Measurements from ENCODE around the gene UBXN2A. TPM values are rescaled to one million over a fixed set of nuclear protein-coding genes. Genes with fewer than 3 reads are reported as not detected.

UBXN2A gene
- total RNA-seq, 1 donor: 10.9 TPM

GRCh38 chr2:24022975-24023575 lies 82.8 kb downstream of the UBXN2A start:
- no peak overlapping the region for H3K4me2 ChIP-seq (ENCODE audit: insufficient read depth, low read length)
- no peak for TF ChIP-seq CTCF (IDR thresholded peaks at IDR 0.05; ENCODE audit: extremely low read depth, low read depth, low read length)
- no peaks in the 10 kb centered on the region for H3K4me1 ChIP-seq (ENCODE audit: insufficient read depth, low read length)
- DNase-seq (ENCODE audit: insufficient read length, low spot score, missing footprints): no peak
- H3K9me3 ChIP-seq (ENCODE audit: low read depth, low read length): no peaks in the 10 kb centered on the region
- H4K20me1 ChIP-seq (ENCODE audit: insufficient read depth, low read length): no peaks in the 10 kb centered on the region
- H3K27me3 ChIP-seq (ENCODE audit: insufficient read depth, low read length): no peaks in the 10 kb centered on the region
- H2AFZ ChIP-seq (ENCODE audit: low read length): no peak overlapping the region
- H3K4me3 ChIP-seq (ENCODE audit: insufficient read depth, low read length): no peak overlapping the region
- no peak overlapping the region for H3K27ac ChIP-seq (ENCODE audit: low read depth, low read length)
- H3K79me2 ChIP-seq (ENCODE audit: insufficient read depth, low read length): no peaks in the 10 kb centered on the region
- H3K36me3 ChIP-seq (ENCODE audit: insufficient read depth, low read length): peaks cover 10% of the 10 kb centered on the region

DNA sequence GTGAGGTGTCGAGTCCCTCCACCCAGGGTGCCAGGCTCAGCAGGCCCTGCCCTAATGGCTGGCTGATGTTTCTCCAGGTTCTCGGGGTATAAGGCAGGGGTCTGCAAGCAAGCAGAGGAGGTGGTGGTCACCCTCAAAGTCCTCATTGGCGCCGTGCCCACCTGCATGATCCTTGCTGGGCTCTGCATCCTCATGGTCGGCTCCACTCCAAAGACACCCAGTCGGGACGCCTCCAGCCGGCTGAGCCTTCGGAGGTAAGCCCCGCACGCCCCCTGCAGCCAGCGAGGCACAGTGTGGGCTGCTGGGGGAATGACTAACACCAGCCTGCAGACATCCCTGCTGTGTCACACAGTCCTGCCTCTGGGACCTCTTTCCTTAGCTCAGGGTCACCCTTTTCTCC lies 83.8 kb downstream of the UBXN2A start:
- DNase-seq (ENCODE audit: insufficient read length, low spot score, missing footprints): peak; percentile 94
- Histone ChIP-seq H3K27me3 (ENCODE audit: insufficient read depth, low read length) (no peaks in the 10 kb centered on the region), H3K36me3 (ENCODE audit: insufficient read depth, low read length) (peaks cover 10% of the 10 kb centered on the region), H3K27ac (ENCODE audit: low read depth, low read length) (no peak overlapping the region), H3K4me3 (ENCODE audit: insufficient read depth, low read length) (no peak overlapping the region), H4K20me1 (ENCODE audit: insufficient read depth, low read length) (no peaks in the 10 kb centered on the region), H3K9me3 (ENCODE audit: low read depth, low read length) (no peaks in the 10 kb centered on the region), H3K79me2 (ENCODE audit: insufficient read depth, low read length) (no peaks in the 10 kb centered on the region), H2AFZ (ENCODE audit: low read length) (no peak overlapping the region), H3K4me1 (ENCODE audit: insufficient read depth, low read length) (no peaks in the 10 kb centered on the region), H3K4me2 (ENCODE audit: insufficient read depth, low read length) (no peak overlapping the region)
- TF ChIP-seq CTCF (IDR thresholded peaks at IDR 0.05; ENCODE audit: extremely low read depth, low read depth, low read length): peak; percentile 61

DNA sequence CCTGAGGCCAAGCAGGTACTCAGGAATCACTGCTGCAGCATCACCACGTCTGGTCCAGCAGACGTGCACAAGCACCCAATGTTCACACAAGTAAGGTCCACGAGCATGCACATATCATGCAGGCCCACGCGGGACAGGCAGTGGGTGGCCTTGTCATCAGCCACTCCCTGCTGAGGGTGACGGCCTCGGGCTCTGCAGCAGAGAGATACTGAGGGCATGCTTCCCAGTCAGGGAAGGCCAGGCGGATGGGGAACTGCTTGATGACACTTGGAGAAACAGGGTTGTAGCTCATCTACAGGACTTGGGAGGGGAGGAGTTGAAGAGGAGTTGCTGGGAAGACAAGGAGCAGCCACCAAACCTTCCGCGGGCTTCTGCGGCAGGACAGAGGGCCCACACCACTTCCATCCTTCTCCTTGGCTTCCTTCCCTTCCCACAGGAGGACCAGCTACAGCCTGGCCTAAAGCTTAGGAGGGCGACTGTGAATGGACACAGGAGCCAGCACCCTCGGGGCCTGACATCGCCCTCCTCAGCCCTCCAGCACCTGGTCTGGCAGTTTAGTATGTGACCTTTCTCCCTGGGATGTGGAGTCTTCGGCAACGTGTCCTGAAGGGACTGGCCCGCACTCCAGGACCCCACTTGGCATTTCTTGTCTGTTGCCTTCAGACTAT lies 84.9 kb downstream of the UBXN2A start:
- H3K79me2 ChIP-seq (ENCODE audit: insufficient read depth, low read length): peaks cover 2% of the 10 kb centered on the region
- no peaks in the 10 kb centered on the region for H3K27me3 ChIP-seq (ENCODE audit: insufficient read depth, low read length)
- TF ChIP-seq CTCF (IDR thresholded peaks at IDR 0.05; ENCODE audit: extremely low read depth, low read depth, low read length): no peak
- no peaks in the 10 kb centered on the region for H3K4me1 ChIP-seq (ENCODE audit: insufficient read depth, low read length)
- H2AFZ ChIP-seq (ENCODE audit: low read length): no peak overlapping the region
- H3K36me3 ChIP-seq (ENCODE audit: insufficient read depth, low read length): peaks cover 19% of the 10 kb centered on the region
- H4K20me1 ChIP-seq (ENCODE audit: insufficient read depth, low read length): no peaks in the 10 kb centered on the region
- no peak for DNase-seq (ENCODE audit: insufficient read length, low spot score, missing footprints)
- H3K27ac ChIP-seq (ENCODE audit: low read depth, low read length): no peak overlapping the region
- H3K9me3 ChIP-seq (ENCODE audit: low read depth, low read length): no peaks in the 10 kb centered on the region
- H3K4me3 ChIP-seq (ENCODE audit: insufficient read depth, low read length): no peak overlapping the region
- no peak overlapping the region for H3K4me2 ChIP-seq (ENCODE audit: insufficient read depth, low read length)

GRCh38 chr2:24026233-24026632 lies 86.0 kb downstream of the UBXN2A start:
- no peaks in the 10 kb centered on the region for H3K9me3 ChIP-seq (ENCODE audit: low read depth, low read length)
- no peak overlapping the region for H3K4me3 ChIP-seq (ENCODE audit: insufficient read depth, low read length)
- peaks cover 2% of the 10 kb centered on the region for H3K79me2 ChIP-seq (ENCODE audit: insufficient read depth, low read length)
- no peak overlapping the region for H3K27ac ChIP-seq (ENCODE audit: low read depth, low read length)
- H3K27me3 ChIP-seq (ENCODE audit: insufficient read depth, low read length): no peaks in the 10 kb centered on the region
- no peak for DNase-seq (ENCODE audit: insufficient read length, low spot score, missing footprints)
- H3K4me2 ChIP-seq (ENCODE audit: insufficient read depth, low read length): no peak overlapping the region
- no peak overlapping the region for H2AFZ ChIP-seq (ENCODE audit: low read length)
- H3K36me3 ChIP-seq (ENCODE audit: insufficient read depth, low read length): peaks cover 27% of the 10 kb centered on the region
- H3K4me1 ChIP-seq (ENCODE audit: insufficient read depth, low read length): peaks cover 5% of the 10 kb centered on the region
- no peaks in the 10 kb centered on the region for H4K20me1 ChIP-seq (ENCODE audit: insufficient read depth, low read length)
- no peak for TF ChIP-seq CTCF (IDR thresholded peaks at IDR 0.05; ENCODE audit: extremely low read depth, low read depth, low read length)
